HG03378 (cell line): ENCODE results near the gene CCL4L2.
"Not testable (repeated sequence)": the region's sequence is repeated elsewhere in the genome, so short reads cannot be mapped to it uniquely, and the experiment has no call there.

Experiments
- ATAC-seq: cut with Tn5 transposase; IDR thresholded peaks from one replicate; pipeline ENCODE4 v1.9.1; 2021; ENCODE audit warnings: mild to moderate bottlenecking, moderate library complexity; ENCODE audit not compliant: unreplicated experiment

CCL4L2 gene

GRCh38 chr17:36219556-36219955, 8.7 kb downstream of the CCL4L2 start:
- not testable (repeated sequence) for ATAC-seq

GRCh38 chr17:36220737-36221580, 10.1 kb downstream of the CCL4L2 start:
- not testable (repeated sequence) for ATAC-seq

- ATAC-seq, result not testable (repeated sequence)
Observed at GRCh38 chr17:36221581-36222100, 10.8 kb downstream of the CCL4L2 start.

- ATAC-seq, result not testable (repeated sequence)
Observed at GRCh38 chr17:36222967-36223366, 12.1 kb downstream of the CCL4L2 start.

- not testable (repeated sequence) for ATAC-seq
Observed at GRCh38 chr17:36229644-36230043, 18.8 kb downstream of the CCL4L2 start.

GRCh38 chr17:36242046-36242445, 31.2 kb downstream of the CCL4L2 start:
- ATAC-seq, result not testable (repeated sequence)
